Stimulated activated naive CD4-positive, alpha-beta T cell treated with Interleukin-2 at 50 U/mL for 16 hours (primary cell): ENCODE results near the gene TNIP1.

Source experiments
- DNase-seq: peaks from one replicate; lab custom pipeline; 2025; lab: John Stamatoyannopoulos, UW

Gene TNIP1

DNA sequence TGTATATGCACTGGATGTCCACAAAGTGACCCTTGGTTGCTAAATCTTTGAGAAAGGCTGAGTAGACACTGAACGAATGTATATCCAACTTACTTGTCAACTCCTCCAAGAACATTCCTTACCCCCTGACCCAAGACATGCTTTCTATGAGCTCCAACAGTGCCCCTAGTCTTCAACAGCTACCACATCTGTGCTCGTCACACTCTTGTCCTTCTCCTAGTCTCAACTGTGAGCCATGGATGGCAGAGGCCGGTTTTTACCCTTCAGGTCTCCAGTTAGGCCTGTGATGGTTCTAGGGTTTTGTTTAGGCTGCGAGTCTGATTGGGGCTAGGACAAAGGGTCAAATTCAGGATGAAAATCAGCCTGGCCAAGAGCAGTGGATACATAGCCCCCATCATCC is 79.4 kb downstream of the TNIP1 start:
- DNase-seq, result no peak

- no peak for DNase-seq
Observed at GRCh38 chr5:150999704-151000442, 81.0 kb downstream of the TNIP1 start.

DNA sequence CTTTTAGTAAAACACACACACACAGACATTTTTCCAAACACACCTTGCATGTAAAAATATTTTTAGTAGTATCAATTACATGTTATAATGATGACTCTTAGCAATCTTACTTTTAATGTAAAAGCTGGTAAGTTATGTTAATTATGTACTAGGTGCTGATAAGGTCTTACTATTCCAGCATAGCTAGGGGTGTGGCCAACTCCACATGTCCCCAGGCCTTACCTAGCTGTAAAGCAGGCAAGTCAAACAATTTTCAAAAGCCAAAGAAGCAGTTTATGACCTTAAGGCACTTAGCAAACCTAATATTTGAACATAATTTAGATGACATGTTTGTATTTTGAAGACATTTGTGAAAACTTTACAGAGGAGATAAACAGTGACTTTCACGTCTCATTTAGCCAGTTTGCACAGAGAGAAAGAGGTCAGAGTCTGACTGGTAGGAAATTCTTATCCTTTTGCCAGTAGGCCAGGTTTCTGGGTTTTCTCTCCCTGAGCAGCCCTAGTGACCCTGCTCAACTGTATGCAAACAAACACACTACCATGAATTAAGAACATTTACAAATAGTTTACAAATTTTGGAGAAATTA is 86.9 kb downstream of the TNIP1 start:
- no peak for DNase-seq

GRCh38 chr5:150993422-150993821 is 87.4 kb downstream of the TNIP1 start:
- DNase-seq, result no peak

- no peak for DNase-seq
Observed at GRCh38 chr5:150992705-150993104, 88.1 kb downstream of the TNIP1 start.

DNA sequence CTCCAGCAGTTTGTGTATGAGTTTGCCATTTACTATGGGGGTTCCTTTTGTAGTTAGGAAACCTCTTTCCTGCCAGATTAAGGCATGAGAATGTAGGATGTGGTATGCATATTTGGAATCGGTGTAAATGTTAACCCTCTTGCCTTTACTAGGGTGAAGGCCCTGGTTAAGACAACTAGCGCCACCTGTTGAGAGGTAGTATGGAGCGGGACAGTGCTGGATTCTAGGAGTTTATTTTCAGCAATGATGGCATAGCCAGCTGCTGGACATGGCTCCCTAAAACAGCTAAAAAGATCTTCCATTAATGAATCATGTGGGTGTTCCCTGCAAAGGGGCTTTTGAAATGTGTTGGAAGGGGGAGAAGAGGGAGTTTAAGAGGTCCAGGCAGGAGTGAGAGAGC is 91.1 kb downstream of the TNIP1 start:
- DNase-seq, result no peak

DNA sequence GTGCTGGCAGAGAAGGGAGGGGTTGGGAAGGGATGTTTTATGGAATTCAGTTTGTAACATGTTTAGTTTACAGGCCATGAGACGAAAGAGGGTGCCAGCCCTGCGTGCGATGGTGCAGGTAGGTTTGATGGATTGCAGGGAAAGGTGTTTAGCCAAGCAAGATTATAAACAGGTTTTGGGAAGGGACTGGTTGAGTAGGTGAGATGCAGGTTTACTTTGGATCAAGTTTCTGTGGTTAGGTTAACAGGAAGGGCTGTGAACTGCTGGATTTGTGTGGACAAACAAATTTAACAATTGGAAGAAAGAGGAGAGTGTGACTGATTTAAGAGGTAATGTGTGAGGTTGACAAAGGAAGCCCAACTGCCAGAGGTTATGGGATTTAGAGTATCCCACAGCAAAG is 93.1 kb downstream of the TNIP1 start:
- DNase-seq, result no peak
